GM10266 (cell line): ENCODE results near the gene PCDHB13.
"Not testable (repeated sequence)": the region's sequence is repeated elsewhere in the genome, so short reads cannot be mapped to it uniquely, and the experiment has no call there.

Experiments used
- DNase-seq: peaks from one replicate; pipeline ENCODE4 v3.0.0; 2012; ENCODE audit errors: extremely low spot score
- CTCF ChIP-seq: IDR thresholded peaks from 2 replicates; pipeline ENCODE4 v1.5.1; 2012; ENCODE audit warnings: mild to moderate bottlenecking, low read depth; ENCODE audit not compliant: control insufficient read depth, insufficient read depth; ENCODE audit errors: missing control alignments

The PCDHB13 gene

DNA sequence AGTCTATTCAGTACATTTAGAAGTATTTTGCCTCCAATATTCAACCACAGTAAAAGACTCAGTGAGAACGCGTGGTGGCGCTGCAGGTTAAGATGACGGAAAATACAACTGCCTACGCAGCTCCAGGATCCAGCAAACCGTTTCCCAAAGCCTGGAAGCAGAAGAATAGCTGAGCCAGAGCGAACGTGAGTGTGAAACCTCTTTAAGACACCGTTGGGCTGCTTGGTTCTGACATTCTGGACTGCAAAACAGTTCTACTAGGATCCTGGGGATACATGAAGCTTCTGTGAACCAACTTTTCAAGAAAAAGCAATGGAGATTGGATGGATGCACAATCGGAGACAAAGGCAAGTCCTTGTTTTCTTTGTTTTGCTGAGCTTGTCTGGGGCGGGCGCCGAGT lies 31.5 kb upstream of the PCDHB13 start, which contains the start of gene PCDHB16:
TSS of gene PCDHB16 (plus strand) at position 140 of the 400 bp plus-strand sequence. CDS start at position 313, 173 bp downstream.
- no peak for TF ChIP-seq CTCF
- DNase-seq = no peak

DNA sequence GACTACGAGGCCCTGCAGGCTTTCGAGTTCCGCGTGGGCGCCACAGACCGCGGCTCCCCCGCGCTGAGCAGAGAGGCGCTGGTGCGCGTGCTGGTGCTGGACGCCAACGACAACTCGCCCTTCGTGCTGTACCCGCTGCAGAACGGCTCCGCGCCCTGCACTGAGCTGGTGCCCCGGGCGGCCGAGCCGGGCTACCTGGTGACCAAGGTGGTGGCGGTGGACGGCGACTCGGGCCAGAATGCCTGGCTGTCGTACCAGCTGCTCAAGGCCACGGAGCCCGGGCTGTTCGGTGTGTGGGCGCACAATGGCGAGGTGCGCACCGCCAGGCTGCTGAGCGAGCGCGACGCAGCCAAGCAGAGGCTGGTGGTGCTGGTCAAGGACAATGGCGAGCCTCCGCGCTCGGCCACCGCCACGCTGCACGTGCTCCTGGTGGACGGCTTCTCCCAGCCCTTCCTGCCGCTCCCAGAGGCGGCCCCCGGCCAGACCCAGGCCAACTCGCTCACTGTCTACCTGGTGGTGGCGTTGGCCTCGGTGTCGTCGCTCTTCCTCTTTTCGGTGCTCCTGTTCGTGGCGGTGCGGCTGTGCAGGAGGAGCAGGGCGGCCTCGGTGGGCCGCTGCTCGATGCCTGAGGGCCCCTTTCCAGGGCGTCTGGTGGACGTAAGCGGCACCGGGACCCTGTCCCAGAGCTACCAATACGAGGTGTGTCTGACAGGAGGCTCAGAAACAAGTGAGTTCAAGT lies 29.4 kb upstream of the PCDHB13 start:
- not testable (repeated sequence) for DNase-seq

GRCh38 chr5:141186897-141187512 lies 26.7 kb upstream of the PCDHB13 start, which contains the start of gene PCDHB9:
PCDHB9 (plus strand) TSS chr5:141187161; CDS start chr5:141187319, 158 bp downstream.
- TF ChIP-seq CTCF = peak; percentile 27
- peak; percentile 42 for DNase-seq

DNA sequence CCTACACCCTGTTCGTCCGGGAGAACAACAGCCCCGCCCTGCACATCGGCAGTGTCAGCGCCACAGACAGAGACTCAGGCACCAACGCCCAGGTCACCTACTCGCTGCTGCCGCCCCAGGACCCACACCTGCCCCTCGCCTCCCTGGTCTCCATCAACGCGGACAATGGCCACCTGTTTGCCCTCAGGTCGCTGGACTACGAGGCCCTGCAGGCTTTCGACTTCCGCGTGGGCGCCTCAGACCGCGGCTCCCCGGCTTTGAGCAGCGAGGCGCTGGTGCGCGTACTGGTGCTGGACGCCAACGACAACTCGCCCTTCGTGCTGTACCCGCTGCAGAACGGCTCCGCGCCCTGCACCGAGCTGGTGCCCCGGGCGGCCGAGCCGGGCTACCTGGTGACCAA lies 25.0 kb upstream of the PCDHB13 start:
- not testable (repeated sequence) for DNase-seq

- not testable (repeated sequence) for DNase-seq
Observed at GRCh38 chr5:141189131-141189530, 24.6 kb upstream of the PCDHB13 start.

GRCh38 chr5:141192110-141192725 lies 21.5 kb upstream of the PCDHB13 start, which contains the start of gene PCDHB10:
PCDHB10 (plus strand) TSS chr5:141192353; CDS start chr5:141192553, 200 bp downstream.
- DNase-seq = no peak
- peak; percentile 20 for TF ChIP-seq CTCF

GRCh38 chr5:141194332-141194731 lies 19.4 kb upstream of the PCDHB13 start:
- not testable (repeated sequence) for DNase-seq

- TF ChIP-seq CTCF = no peak
Observed at GRCh38 chr5:141196363-141196762, 17.4 kb upstream of the PCDHB13 start.

DNA sequence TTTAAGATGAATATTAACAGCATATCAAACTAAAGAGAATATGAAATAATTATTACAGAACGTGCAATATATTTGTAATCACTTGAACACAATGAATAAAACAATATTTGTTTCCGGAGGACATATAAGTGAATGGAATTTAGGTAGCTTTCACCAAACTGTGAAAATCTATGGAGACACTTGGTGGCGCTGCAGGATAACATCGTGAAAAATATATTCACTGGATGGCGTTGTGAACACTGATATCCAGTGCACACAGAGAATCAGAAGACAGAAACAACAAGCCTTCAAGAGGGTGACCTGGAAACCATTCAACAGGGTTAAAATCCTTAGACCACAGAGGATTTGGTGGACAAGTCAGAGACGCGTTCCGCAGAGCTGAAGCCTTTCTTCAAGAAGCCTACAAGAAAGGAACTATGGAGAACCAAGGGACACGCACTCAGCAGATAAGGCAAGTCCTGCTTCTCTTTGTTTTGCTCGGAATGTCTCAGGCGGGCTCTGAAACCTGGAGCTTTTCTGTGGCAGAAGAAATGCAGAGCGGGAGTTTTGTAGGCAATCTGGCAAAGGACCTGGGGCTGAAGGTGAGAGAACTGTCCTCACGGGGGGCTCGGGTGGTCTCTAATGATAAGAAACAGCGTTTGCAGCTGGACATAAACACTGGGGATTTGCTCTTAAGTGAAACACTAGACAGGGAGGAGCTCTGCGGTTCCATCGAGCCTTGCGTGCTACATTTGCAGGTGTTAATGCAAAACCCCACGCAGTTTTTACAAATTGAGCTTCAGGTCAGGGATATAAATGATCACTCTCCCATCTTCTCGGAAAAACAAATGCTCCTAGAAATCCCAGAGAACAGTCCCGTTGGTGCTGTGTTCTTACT lies 14.1 kb upstream of the PCDHB13 start, which contains the start of gene PCDHB11:
TSS of gene PCDHB11 (plus strand) at position 269 of the 877 bp plus-strand sequence. CDS start at position 417, 148 bp downstream.
- TF ChIP-seq CTCF = no peak
- DNase-seq = no peak

More at GRCh38 chr5:141196363-141196762, 17.4 kb upstream of the PCDHB13 start:
- DNase-seq = no peak

- not testable (repeated sequence) for DNase-seq
Observed at GRCh38 chr5:141201126-141201525, 12.6 kb upstream of the PCDHB13 start.

DNA sequence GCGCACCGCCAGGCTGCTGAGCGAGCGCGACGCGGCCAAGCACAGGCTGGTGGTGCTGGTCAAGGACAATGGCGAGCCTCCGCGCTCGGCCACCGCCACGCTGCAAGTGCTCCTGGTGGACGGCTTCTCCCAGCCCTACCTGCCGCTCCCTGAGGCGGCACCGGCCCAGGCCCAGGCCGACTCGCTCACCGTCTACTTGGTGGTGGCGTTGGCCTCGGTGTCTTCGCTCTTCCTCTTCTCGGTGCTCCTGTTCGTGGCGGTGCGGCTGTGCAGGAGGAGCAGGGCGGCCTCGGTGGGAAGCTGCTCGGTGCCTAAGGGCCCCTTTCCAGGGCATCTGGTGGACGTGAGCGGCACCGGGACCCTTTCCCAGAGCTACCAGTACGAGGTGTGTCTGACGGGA lies 12.1 kb upstream of the PCDHB13 start:
- not testable (repeated sequence) for DNase-seq
